OCI-LY1 (cell line): Measurements from ENCODE around the gene NRGN.

Experiments
- CTCF ChIP-seq: fragments of 200-600 bp; sonication (generic), shearing (Covaris generic); IDR thresholded peaks from 2 replicates; pipeline ENCODE4 v1.5.1; 2017; ENCODE audit warnings: mild to moderate bottlenecking, antibody characterized with exemption, low read length, moderate library complexity, mixed read lengths
- EZH2 ChIP-seq: fragments of 200-600 bp; sonication (generic), shearing (Covaris generic); IDR thresholded peaks from 2 replicates; pipeline ENCODE4 v1.8.0; 2017; ENCODE audit warnings: borderline replicate concordance, mixed run types, mild to moderate bottlenecking, antibody characterized with exemption, low read length, moderate library complexity, mixed read lengths

- TF ChIP-seq CTCF (no peak), EZH2 (no peak)
Observed at GRCh38 chr11:124796312-124796711, 56.6 kb downstream of the NRGN start.
